ENCODE measurements around the gene ZNF71. TPM values are rescaled to one million over a fixed set of nuclear protein-coding genes. Genes with fewer than 3 reads are reported as not detected.

Gene ZNF71
- polyA plus RNA-seq, 4 donors, result 1.4 to 3.7 (median 2.5) TPM

DNA sequence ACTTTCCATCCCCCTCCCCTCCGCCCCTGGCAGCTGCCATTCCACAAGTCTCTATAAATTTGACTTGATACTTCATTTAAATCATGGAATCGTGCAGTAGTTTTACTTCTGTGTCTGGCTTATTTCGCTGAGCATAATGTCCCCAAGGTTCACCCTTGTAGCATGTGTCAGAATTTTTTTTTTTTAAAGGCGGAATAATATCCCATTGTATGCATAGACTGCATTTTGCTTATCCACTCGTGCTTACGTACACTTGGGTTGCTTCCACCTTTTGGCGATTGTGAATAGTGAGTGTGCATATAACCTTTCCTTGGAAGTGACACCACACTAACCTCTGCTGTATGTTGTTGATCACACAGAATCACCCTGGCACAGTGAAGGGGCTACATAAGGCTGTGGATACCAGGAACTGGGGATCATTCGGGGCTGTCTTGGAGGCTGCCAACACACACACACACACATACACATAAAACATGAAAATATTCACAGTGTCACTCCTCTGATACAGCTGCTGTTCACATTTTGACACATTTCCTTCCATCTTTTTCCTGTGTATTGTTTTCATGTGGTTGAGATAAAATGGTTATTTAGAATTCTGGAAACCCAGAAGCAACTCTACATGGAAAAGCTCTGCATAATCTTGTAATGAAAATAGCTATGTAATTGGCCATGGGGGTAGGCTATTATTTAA, 13.3 kb downstream of the ZNF71 start:
- H3K4me1 ChIP-seq (ENCODE audit: control insufficient read depth in 3 of 3, insufficient read depth in 2 of 3, low read depth in 1 of 3, low read length in 2 of 3), result no peaks in the 10 kb centered on the region
- no peaks in the 10 kb centered on the region for H3K27me3 ChIP-seq (ENCODE audit: control insufficient read depth in 3 of 3, insufficient read depth in 3 of 3, low read length in 3 of 3)
- H3K27ac ChIP-seq (ENCODE audit: low read depth in 1 of 3, low read length in 2 of 3), result no peak overlapping the region
- no peak for FAIRE-seq
- peaks cover 0 to 11% (median 5%) of the 10 kb centered on the region in 3 donors for H3K36me3 ChIP-seq (ENCODE audit: control insufficient read depth in 3 of 3, insufficient read depth in 2 of 3, low read depth in 1 of 3, low read length in 3 of 3)
- 90 to 94% (median 92%) methylated on average over 8 of the region's 8 CpGs for WGBS, 3 donors
- no peak for DNase-seq
- peaks cover 10 to 68% of the 10 kb centered on the region in 2 donors for H3K9me3 ChIP-seq (ENCODE audit: control insufficient read depth in 2 of 2, insufficient read depth in 1 of 2, low read depth in 1 of 2, low read length in 1 of 2)
- H3K4me3 ChIP-seq (ENCODE audit: low read depth in 1 of 3, low read length in 3 of 3), result no peak overlapping the region

- no peak overlapping the region for H3K4me3 ChIP-seq (ENCODE audit: low read depth in 1 of 3, low read length in 3 of 3)
- H3K27me3 ChIP-seq (ENCODE audit: control insufficient read depth in 3 of 3, insufficient read depth in 3 of 3, low read length in 3 of 3), result no peaks in the 10 kb centered on the region
- no peak overlapping the region for H3K27ac ChIP-seq (ENCODE audit: low read depth in 1 of 3, low read length in 2 of 3)
- H3K4me1 ChIP-seq (ENCODE audit: control insufficient read depth in 3 of 3, insufficient read depth in 2 of 3, low read depth in 1 of 3, low read length in 2 of 3), result no peaks in the 10 kb centered on the region
- peaks cover 0 to 7% (median 5%) of the 10 kb centered on the region in 3 donors for H3K36me3 ChIP-seq (ENCODE audit: control insufficient read depth in 3 of 3, insufficient read depth in 2 of 3, low read depth in 1 of 3, low read length in 3 of 3)
- peaks cover 6 to 56% of the 10 kb centered on the region in 2 donors for H3K9me3 ChIP-seq (ENCODE audit: control insufficient read depth in 2 of 2, insufficient read depth in 1 of 2, low read depth in 1 of 2, low read length in 1 of 2)
- no peak for FAIRE-seq
- DNase-seq, result no peak
- 74 to 80% (median 76%) methylated on average over 8 of the region's 8 CpGs for WGBS, 3 donors
Measured at GRCh38 chr19:56611288-56611687, 16.2 kb downstream of the ZNF71 start.

DNA sequence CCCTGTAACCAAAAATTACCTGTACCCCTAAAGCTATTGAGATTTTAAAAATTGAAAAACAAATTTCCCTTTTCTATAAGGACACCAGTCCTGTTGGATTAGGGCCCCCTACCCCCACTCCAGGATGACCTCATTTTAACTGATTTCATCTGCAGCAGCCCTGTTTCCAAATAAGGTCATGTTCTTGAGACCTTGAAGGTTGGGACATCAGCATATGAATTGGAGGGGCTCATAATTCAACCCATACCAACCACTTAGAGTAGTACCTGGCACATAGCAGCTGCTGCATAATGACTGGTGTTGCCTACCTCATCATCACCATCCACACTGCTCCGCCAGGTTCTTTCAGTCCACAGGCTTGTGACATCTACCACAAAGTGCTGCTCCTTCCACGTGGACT, 17.6 kb downstream of the ZNF71 start:
- no peak for FAIRE-seq
- H3K4me1 ChIP-seq (ENCODE audit: control insufficient read depth in 3 of 3, insufficient read depth in 2 of 3, low read depth in 1 of 3, low read length in 2 of 3), result no peaks in the 10 kb centered on the region
- peaks cover 3 to 52% of the 10 kb centered on the region in 2 donors for H3K9me3 ChIP-seq (ENCODE audit: control insufficient read depth in 2 of 2, insufficient read depth in 1 of 2, low read depth in 1 of 2, low read length in 1 of 2)
- WGBS, 3 donors, result 91 to 100% (median 91%) methylated on average over 2 of the region's 2 CpGs
- H3K27me3 ChIP-seq (ENCODE audit: control insufficient read depth in 3 of 3, insufficient read depth in 3 of 3, low read length in 3 of 3), result no peaks in the 10 kb centered on the region
- DNase-seq, result no peak
- peaks cover 0 to 11% (median 8%) of the 10 kb centered on the region in 3 donors for H3K36me3 ChIP-seq (ENCODE audit: control insufficient read depth in 3 of 3, insufficient read depth in 2 of 3, low read depth in 1 of 3, low read length in 3 of 3)
- no peak overlapping the region for H3K4me3 ChIP-seq (ENCODE audit: low read depth in 1 of 3, low read length in 3 of 3)
- no peak overlapping the region for H3K27ac ChIP-seq (ENCODE audit: low read depth in 1 of 3, low read length in 2 of 3)

DNA sequence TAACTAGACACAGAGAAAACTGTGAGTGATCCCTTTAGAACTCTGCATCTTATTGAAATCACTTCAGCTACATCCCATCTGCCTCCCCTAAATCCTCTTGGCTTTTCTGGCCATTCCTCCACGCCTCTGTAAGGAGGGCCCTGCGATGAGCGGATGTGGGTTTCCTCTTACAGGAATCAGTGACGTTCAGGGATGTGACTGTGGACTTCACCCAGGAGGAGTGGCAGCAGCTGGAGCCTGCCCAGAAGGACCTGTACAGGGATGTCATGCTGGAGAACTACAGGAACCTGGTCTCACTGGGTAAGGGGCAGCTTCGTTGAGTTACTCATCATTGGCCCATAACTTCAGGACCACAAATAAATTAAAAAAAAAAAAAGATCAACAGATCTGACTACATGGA, 18.5 kb downstream of the ZNF71 start:
- DNase-seq, result no peak
- no peaks in the 10 kb centered on the region for H3K4me1 ChIP-seq (ENCODE audit: control insufficient read depth in 3 of 3, insufficient read depth in 2 of 3, low read depth in 1 of 3, low read length in 2 of 3)
- H3K9me3 ChIP-seq (ENCODE audit: control insufficient read depth in 2 of 2, insufficient read depth in 1 of 2, low read depth in 1 of 2, low read length in 1 of 2), result peaks cover 2 to 53% of the 10 kb centered on the region in 2 donors
- no peak overlapping the region for H3K4me3 ChIP-seq (ENCODE audit: low read depth in 1 of 3, low read length in 3 of 3)
- no peak overlapping the region for H3K27ac ChIP-seq (ENCODE audit: low read depth in 1 of 3, low read length in 2 of 3)
- FAIRE-seq, result no peak
- H3K27me3 ChIP-seq (ENCODE audit: control insufficient read depth in 3 of 3, insufficient read depth in 3 of 3, low read length in 3 of 3), result no peaks in the 10 kb centered on the region
- H3K36me3 ChIP-seq (ENCODE audit: control insufficient read depth in 3 of 3, insufficient read depth in 2 of 3, low read depth in 1 of 3, low read length in 3 of 3), result peaks cover 0 to 17% (median 8%) of the 10 kb centered on the region in 3 donors
- WGBS, 3 donors, result 80 to 92% (median 89%) methylated on average over 5 of the region's 5 CpGs

DNA sequence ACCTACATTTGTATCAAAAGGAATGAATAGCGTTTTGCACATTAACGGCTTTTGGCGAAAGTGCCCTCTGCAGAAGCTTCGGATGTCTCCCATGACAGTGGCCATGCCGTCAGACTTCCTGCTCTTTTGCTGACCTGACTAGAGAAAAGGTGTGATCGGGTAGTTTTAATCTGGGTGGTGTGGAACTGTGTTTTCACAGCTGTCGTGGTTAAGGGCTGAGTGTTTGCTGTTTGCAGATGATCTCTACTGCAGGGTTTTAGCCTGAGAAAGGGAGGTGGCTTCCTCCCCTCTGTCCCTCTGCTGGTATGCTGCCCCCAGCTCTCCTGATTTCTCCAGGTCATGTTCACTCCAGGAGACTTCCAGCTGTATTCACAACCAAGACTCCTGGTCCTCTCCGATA, 22.4 kb downstream of the ZNF71 start:
- WGBS, 3 donors, result 93 to 95% (median 95%) methylated on average over 8 of the region's 8 CpGs

GRCh38 chr19:56619121-56619520, 24.0 kb downstream of the ZNF71 start:
- H3K27ac ChIP-seq (ENCODE audit: low read depth in 1 of 3, low read length in 2 of 3), result no peak overlapping the region
- peaks cover 9 to 76% of the 10 kb centered on the region in 2 donors for H3K9me3 ChIP-seq (ENCODE audit: control insufficient read depth in 2 of 2, insufficient read depth in 1 of 2, low read depth in 1 of 2, low read length in 1 of 2)
- no peak overlapping the region for H3K4me3 ChIP-seq (ENCODE audit: low read depth in 1 of 3, low read length in 3 of 3)
- H3K36me3 ChIP-seq (ENCODE audit: control insufficient read depth in 3 of 3, insufficient read depth in 2 of 3, low read depth in 1 of 3, low read length in 3 of 3), result peaks cover 3 to 32% (median 8%) of the 10 kb centered on the region in 3 donors
- WGBS, 3 donors, result 84 to 87% (median 84%) methylated on average over 8 of the region's 8 CpGs
- no peaks in the 10 kb centered on the region for H3K27me3 ChIP-seq (ENCODE audit: control insufficient read depth in 3 of 3, insufficient read depth in 3 of 3, low read length in 3 of 3)
- FAIRE-seq, result no peak
- no peaks in the 10 kb centered on the region for H3K4me1 ChIP-seq (ENCODE audit: control insufficient read depth in 3 of 3, insufficient read depth in 2 of 3, low read depth in 1 of 3, low read length in 2 of 3)
- DNase-seq, result no peak

More for the DNA sequence above, 22.4 kb downstream of the ZNF71 start:
- FAIRE-seq (no peak), DNase-seq (no peak)
- Histone ChIP-seq H3K27me3 (ENCODE audit: control insufficient read depth in 3 of 3, insufficient read depth in 3 of 3, low read length in 3 of 3) (no peaks in the 10 kb centered on the region), H3K36me3 (ENCODE audit: control insufficient read depth in 3 of 3, insufficient read depth in 2 of 3, low read depth in 1 of 3, low read length in 3 of 3) (peaks cover 3 to 33% (median 8%) of the 10 kb centered on the region in 3 donors), H3K4me1 (ENCODE audit: control insufficient read depth in 3 of 3, insufficient read depth in 2 of 3, low read depth in 1 of 3, low read length in 2 of 3) (no peaks in the 10 kb centered on the region), H3K27ac (ENCODE audit: low read depth in 1 of 3, low read length in 2 of 3) (no peak overlapping the region), H3K9me3 (ENCODE audit: control insufficient read depth in 2 of 2, insufficient read depth in 1 of 2, low read depth in 1 of 2, low read length in 1 of 2) (peaks cover 10 to 73% of the 10 kb centered on the region in 2 donors), H3K4me3 (ENCODE audit: low read depth in 1 of 3, low read length in 3 of 3) (no peak overlapping the region)

DNA sequence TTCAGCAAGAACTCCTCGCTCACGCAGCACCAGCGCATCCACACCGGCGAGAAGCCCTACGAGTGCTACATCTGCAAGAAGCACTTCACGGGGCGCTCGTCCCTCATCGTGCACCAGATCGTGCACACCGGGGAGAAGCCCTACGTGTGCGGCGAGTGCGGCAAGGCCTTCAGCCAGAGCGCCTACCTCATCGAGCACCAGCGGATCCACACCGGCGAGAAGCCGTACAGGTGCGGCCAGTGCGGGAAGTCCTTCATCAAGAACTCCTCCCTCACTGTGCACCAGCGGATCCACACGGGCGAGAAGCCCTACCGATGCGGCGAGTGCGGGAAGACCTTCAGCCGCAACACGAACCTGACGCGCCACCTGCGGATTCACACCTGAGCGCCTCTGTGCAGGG, 27.3 kb downstream of the ZNF71 start:
- H3K27me3 ChIP-seq (ENCODE audit: control insufficient read depth in 3 of 3, insufficient read depth in 3 of 3, low read length in 3 of 3), result no peaks in the 10 kb centered on the region
- WGBS, 3 donors, result 94 to 98% (median 98%) methylated on average over 37 of the region's 37 CpGs
- no peak overlapping the region for H3K27ac ChIP-seq (ENCODE audit: low read depth in 1 of 3, low read length in 2 of 3)
- no peak for FAIRE-seq
- peaks cover 0 to 41% (median 8%) of the 10 kb centered on the region in 3 donors for H3K36me3 ChIP-seq (ENCODE audit: control insufficient read depth in 3 of 3, insufficient read depth in 2 of 3, low read depth in 1 of 3, low read length in 3 of 3)
- no peaks in the 10 kb centered on the region for H3K4me1 ChIP-seq (ENCODE audit: control insufficient read depth in 3 of 3, insufficient read depth in 2 of 3, low read depth in 1 of 3, low read length in 2 of 3)
- DNase-seq, result no peak
- H3K9me3 ChIP-seq (ENCODE audit: control insufficient read depth in 2 of 2, insufficient read depth in 1 of 2, low read depth in 1 of 2, low read length in 1 of 2), result peaks cover 11 to 96% of the 10 kb centered on the region in 2 donors
- no peak overlapping the region for H3K4me3 ChIP-seq (ENCODE audit: low read depth in 1 of 3, low read length in 3 of 3)

GRCh38 chr19:56623006-56623405, 27.9 kb downstream of the ZNF71 start:
- H3K27ac ChIP-seq (ENCODE audit: low read depth in 1 of 3, low read length in 2 of 3), result no peak overlapping the region
- H3K4me3 ChIP-seq (ENCODE audit: low read depth in 1 of 3, low read length in 3 of 3), result no peak overlapping the region
- no peak for DNase-seq
- no peaks in the 10 kb centered on the region for H3K27me3 ChIP-seq (ENCODE audit: control insufficient read depth in 3 of 3, insufficient read depth in 3 of 3, low read length in 3 of 3)
- no peaks in the 10 kb centered on the region for H3K4me1 ChIP-seq (ENCODE audit: control insufficient read depth in 3 of 3, insufficient read depth in 2 of 3, low read depth in 1 of 3, low read length in 2 of 3)
- WGBS, 3 donors, result 71 to 95% (median 94%) methylated on average over 9 of the region's 9 CpGs
- H3K36me3 ChIP-seq (ENCODE audit: control insufficient read depth in 3 of 3, insufficient read depth in 2 of 3, low read depth in 1 of 3, low read length in 3 of 3), result peaks cover 0 to 35% (median 8%) of the 10 kb centered on the region in 3 donors
- H3K9me3 ChIP-seq (ENCODE audit: control insufficient read depth in 2 of 2, insufficient read depth in 1 of 2, low read depth in 1 of 2, low read length in 1 of 2), result peaks cover 13 to 96% of the 10 kb centered on the region in 2 donors
- no peak for FAIRE-seq

- Histone ChIP-seq H3K27me3 (ENCODE audit: control insufficient read depth in 3 of 3, insufficient read depth in 3 of 3, low read length in 3 of 3) (no peaks in the 10 kb centered on the region), H3K27ac (ENCODE audit: low read depth in 1 of 3, low read length in 2 of 3) (no peak overlapping the region), H3K36me3 (ENCODE audit: control insufficient read depth in 3 of 3, insufficient read depth in 2 of 3, low read depth in 1 of 3, low read length in 3 of 3) (peaks cover 0 to 31% (median 8%) of the 10 kb centered on the region in 3 donors), H3K4me3 (ENCODE audit: low read depth in 1 of 3, low read length in 3 of 3) (no peak overlapping the region), H3K9me3 (ENCODE audit: control insufficient read depth in 2 of 2, insufficient read depth in 1 of 2, low read depth in 1 of 2, low read length in 1 of 2) (peaks cover 11 to 97% of the 10 kb centered on the region in 2 donors), H3K4me1 (ENCODE audit: control insufficient read depth in 3 of 3, insufficient read depth in 2 of 3, low read depth in 1 of 3, low read length in 2 of 3) (no peaks in the 10 kb centered on the region)
- WGBS, 3 donors, result 90 to 97% (median 92%) methylated on average over 9 of the region's 9 CpGs
- DNase-seq, result no peak
- FAIRE-seq, result no peak
Measured at GRCh38 chr19:56625708-56626107, 30.6 kb downstream of the ZNF71 start.

Measured in small intestine (tissue), 7 donors.